Ureter (tissue), 1 donor: ENCODE results near the gene ABAT. TPM values are rescaled to one million over a fixed set of nuclear protein-coding genes. Genes with fewer than 3 reads are reported as not detected.
"Not testable (repeated sequence)": the region's sequence is repeated elsewhere in the genome, so short reads cannot be mapped to it uniquely, and the experiment has no call there.

Experiments
- DNase-seq: peaks from one replicate; pipeline ENCODE4 v3.0.0-alpha.2; 2020; ENCODE audit warnings: low spot score
- total RNA-seq: library from RNA; stranded (reverse); gene quantifications from one replicate; pipeline ENCODE4 v1.2.4, GENCODE V29; 2023
- donor health status: DM: yes; HTN: yes; CAD: no.

Gene ABAT
- total RNA-seq, 1 donor from 2014 or later, result 29.9 TPM

- DNase-seq, result no peak
Observed at GRCh38 chr16:8649829-8650554, 24.4 kb upstream of the ABAT start.

GRCh38 chr16:8651958-8652357 is 22.5 kb upstream of the ABAT start:
- not testable (repeated sequence) for DNase-seq

GRCh38 chr16:8655184-8655717 is 19.2 kb upstream of the ABAT start:
- DNase-seq, result no peak

GRCh38 chr16:8656376-8656775 is 18.0 kb upstream of the ABAT start:
- no peak for DNase-seq

GRCh38 chr16:8660841-8661301 is 13.5 kb upstream of the ABAT start:
- peak; percentile 73 for DNase-seq

GRCh38 chr16:8661703-8662102 is 12.7 kb upstream of the ABAT start:
- DNase-seq, result no peak

GRCh38 chr16:8663192-8664089 is 11.0 kb upstream of the ABAT start:
- DNase-seq, result no peak

GRCh38 chr16:8665529-8665928 is 8.9 kb upstream of the ABAT start:
- no peak for DNase-seq

GRCh38 chr16:8667492-8667891 is 6.9 kb upstream of the ABAT start:
- no peak for DNase-seq

GRCh38 chr16:8668113-8668512 is 6.3 kb upstream of the ABAT start:
- no peak for DNase-seq

- DNase-seq, result no peak
Observed at GRCh38 chr16:8669481-8669880, 4.9 kb upstream of the ABAT start.

- no peak for DNase-seq
Observed at GRCh38 chr16:8670014-8670560, 4.3 kb upstream of the ABAT start.

GRCh38 chr16:8673611-8674412 is 605 bp upstream of the ABAT start:
- peak; percentile 44 for DNase-seq

GRCh38 chr16:8675183-8676159 is 1.1 kb downstream of the ABAT start:
- no peak for DNase-seq

- DNase-seq, result no peak
Observed at GRCh38 chr16:8676160-8676547, 1.7 kb downstream of the ABAT start.

- DNase-seq, result no peak
Observed at GRCh38 chr16:8676737-8677375, 2.4 kb downstream of the ABAT start.

- no peak for DNase-seq
Observed at GRCh38 chr16:8677481-8677880, 3.1 kb downstream of the ABAT start.

- DNase-seq, result no peak
Observed at GRCh38 chr16:8678068-8678927, 3.9 kb downstream of the ABAT start.

- no peak for DNase-seq
Observed at GRCh38 chr16:8679151-8679550, 4.7 kb downstream of the ABAT start.
